SK-N-SH (cell line): ENCODE results near the gene ARFRP1.

Source experiments
- CHD2 ChIP-seq: fragments of 150-350 bp; IDR thresholded peaks from 2 replicates; pipeline ENCODE4 v1.6.1; 2018; ENCODE audit warnings: low read length; ENCODE audit not compliant: partially characterized antibody
- EP300 ChIP-seq, 2 experiments: IDR thresholded peaks; 2 replicates each; pipeline versions ENCODE4 v1.4.0 to v1.6.1; 2012; ENCODE audit warnings: borderline replicate concordance in 1 of 2, low read depth in 1 of 2, low read length in 1 of 2
- FOXM1 ChIP-seq: IDR thresholded peaks from 2 replicates; pipeline ENCODE4 v1.4.0; 2012; ENCODE audit warnings: low read depth, mild to moderate bottlenecking
- POLR2AphosphoS5 ChIP-seq: IDR thresholded peaks from 2 replicates; pipeline ENCODE4 v1.6.1; 2012; ENCODE audit warnings: low read depth, low read length
- RFX5 ChIP-seq: IDR thresholded peaks from 2 replicates; pipeline ENCODE4 v1.6.1; 2012; ENCODE audit warnings: mild to moderate bottlenecking, improper control_type of control experiment, low read length
- USF1 ChIP-seq: IDR thresholded peaks from 2 replicates; pipeline ENCODE4 v1.4.0; 2012; ENCODE audit warnings: low read depth, borderline replicate concordance
- YY1 ChIP-seq: IDR thresholded peaks from 2 replicates; pipeline ENCODE4 v1.4.0; 2012; ENCODE audit warnings: low read depth, mild to moderate bottlenecking
- TF ChIP-seq, protein P1 (sequence below): fragments of 200-600 bp; sonication (generic); IDR thresholded peaks from 2 replicates; pipeline ENCODE4 v1.6.1; 2017; ENCODE audit warnings: antibody characterized with exemption, mild to moderate bottlenecking, moderate library complexity
- TF ChIP-seq, protein P2 (sequence below): fragments of 150-350 bp; IDR thresholded peaks from 2 replicates; pipeline ENCODE4 v1.6.1; 2017; ENCODE audit warnings: antibody characterized with exemption, low read length, low read depth, borderline replicate concordance

- TF ChIP-seq, protein P1, sequence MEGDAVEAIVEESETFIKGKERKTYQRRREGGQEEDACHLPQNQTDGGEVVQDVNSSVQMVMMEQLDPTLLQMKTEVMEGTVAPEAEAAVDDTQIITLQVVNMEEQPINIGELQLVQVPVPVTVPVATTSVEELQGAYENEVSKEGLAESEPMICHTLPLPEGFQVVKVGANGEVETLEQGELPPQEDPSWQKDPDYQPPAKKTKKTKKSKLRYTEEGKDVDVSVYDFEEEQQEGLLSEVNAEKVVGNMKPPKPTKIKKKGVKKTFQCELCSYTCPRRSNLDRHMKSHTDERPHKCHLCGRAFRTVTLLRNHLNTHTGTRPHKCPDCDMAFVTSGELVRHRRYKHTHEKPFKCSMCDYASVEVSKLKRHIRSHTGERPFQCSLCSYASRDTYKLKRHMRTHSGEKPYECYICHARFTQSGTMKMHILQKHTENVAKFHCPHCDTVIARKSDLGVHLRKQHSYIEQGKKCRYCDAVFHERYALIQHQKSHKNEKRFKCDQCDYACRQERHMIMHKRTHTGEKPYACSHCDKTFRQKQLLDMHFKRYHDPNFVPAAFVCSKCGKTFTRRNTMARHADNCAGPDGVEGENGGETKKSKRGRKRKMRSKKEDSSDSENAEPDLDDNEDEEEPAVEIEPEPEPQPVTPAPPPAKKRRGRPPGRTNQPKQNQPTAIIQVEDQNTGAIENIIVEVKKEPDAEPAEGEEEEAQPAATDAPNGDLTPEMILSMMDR, result no peak
- TF ChIP-seq USF1 (no peak), EP300 (IDR thresholded peaks at IDR 0.05; ENCODE audit: borderline replicate concordance in 1 of 2, low read depth in 1 of 2, low read length in 1 of 2) (no peak), RFX5 (no peak), FOXM1 (no peak), YY1 (no peak), CHD2 (no peak), POLR2AphosphoS5 (no peak)
- TF ChIP-seq, protein P2, sequence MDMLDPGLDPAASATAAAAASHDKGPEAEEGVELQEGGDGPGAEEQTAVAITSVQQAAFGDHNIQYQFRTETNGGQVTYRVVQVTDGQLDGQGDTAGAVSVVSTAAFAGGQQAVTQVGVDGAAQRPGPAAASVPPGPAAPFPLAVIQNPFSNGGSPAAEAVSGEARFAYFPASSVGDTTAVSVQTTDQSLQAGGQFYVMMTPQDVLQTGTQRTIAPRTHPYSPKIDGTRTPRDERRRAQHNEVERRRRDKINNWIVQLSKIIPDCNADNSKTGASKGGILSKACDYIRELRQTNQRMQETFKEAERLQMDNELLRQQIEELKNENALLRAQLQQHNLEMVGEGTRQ, result no peak
Measured at GRCh38 chr20:63748934-63749270, 41.1 kb upstream of the ARFRP1 start.
